Gastrocnemius medialis (tissue), 4 donors: ENCODE data around the gene PCNA.

Experiments
- POLR2A ChIP-seq, 2 donors: fragments of 450-650 bp; IDR thresholded peaks; one replicate each; pipeline ENCODE4 v1.6.1; 2017; ENCODE audit warnings: antibody characterized with exemption in 2 of 2, mild to moderate bottlenecking in 2 of 2, moderate library complexity in 2 of 2
- TF ChIP-seq, protein P1 (sequence below), 5 experiments: fragments of 450-650 bp in 3 of 5; fragments of 200-600 bp in 2 of 5; sonication (generic) in 2 of 5; IDR thresholded peaks in 4 of 5; conservative IDR thresholded peaks in 1 of 5; 1 replicate in 4 of 5; 2 replicates in 1 of 5; pipeline ENCODE4 v1.5.1; 2016 to 2019; ENCODE audit warnings: antibody characterized with exemption in 5 of 5, mild to moderate bottlenecking in 3 of 5, moderate library complexity in 3 of 5

DNA sequence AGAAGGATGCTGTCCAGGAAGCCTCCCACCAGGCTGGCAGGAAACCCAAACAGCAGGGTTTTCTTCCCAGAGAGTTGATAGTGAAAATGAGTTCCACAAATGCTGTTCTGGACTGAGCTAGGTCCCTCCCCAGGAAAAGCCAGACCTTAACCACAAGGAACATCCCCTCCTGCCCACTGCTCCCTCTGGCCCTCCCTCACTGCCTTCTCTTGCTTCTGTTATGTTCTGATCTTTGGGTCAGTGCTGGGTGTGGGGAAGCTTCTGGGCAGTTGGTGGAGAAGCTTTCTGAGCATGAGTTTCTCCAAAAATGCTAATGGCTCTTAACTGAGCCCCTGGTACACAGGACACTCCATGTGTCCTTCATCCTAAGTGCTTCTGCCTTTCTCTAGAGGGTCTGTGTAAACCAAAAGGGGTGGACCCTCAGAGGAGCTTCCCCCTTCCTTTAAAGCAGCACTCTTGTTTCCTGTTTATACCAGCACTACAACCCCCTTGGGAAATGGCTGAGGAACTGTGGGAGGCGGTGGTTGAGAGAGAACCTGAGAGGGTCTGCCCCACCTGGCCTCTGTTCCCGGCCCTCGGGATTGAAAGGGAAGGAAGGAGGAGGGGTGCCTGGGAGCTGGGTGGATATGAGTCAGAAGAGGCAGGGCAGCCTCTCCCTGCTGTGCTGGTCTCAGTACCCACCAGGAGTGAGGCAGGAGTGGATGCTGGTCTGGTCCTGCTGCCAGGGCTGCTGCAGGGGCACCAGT, 49.1 kb upstream of the PCNA start:
- TF ChIP-seq, protein P1, sequence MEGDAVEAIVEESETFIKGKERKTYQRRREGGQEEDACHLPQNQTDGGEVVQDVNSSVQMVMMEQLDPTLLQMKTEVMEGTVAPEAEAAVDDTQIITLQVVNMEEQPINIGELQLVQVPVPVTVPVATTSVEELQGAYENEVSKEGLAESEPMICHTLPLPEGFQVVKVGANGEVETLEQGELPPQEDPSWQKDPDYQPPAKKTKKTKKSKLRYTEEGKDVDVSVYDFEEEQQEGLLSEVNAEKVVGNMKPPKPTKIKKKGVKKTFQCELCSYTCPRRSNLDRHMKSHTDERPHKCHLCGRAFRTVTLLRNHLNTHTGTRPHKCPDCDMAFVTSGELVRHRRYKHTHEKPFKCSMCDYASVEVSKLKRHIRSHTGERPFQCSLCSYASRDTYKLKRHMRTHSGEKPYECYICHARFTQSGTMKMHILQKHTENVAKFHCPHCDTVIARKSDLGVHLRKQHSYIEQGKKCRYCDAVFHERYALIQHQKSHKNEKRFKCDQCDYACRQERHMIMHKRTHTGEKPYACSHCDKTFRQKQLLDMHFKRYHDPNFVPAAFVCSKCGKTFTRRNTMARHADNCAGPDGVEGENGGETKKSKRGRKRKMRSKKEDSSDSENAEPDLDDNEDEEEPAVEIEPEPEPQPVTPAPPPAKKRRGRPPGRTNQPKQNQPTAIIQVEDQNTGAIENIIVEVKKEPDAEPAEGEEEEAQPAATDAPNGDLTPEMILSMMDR (IDR thresholded peaks at IDR 0.05 in 4 of 5, conservative IDR thresholded peaks at IDR 0.05 in 1 of 5) = no peak
- TF ChIP-seq POLR2A (IDR thresholded peaks at IDR 0.05) = peak; percentile 26 to 33
